Muscle layer of duodenum (tissue), 2 donors: Measurements from ENCODE around the gene PPEF2.
"Not testable (repeated sequence)": the region's sequence is repeated elsewhere in the genome, so short reads cannot be mapped to it uniquely, and the experiment has no call there.

Source experiments
- H3K27ac ChIP-seq: one replicate; pipeline ENCODE4 v1.7.0; 2013; ENCODE audit warnings: mild to moderate bottlenecking, low read length
- H3K27me3 ChIP-seq: one replicate; pipeline ENCODE4 v1.7.0; 2013; ENCODE audit warnings: low read depth, mild to moderate bottlenecking, control low read depth, low read length
- H3K36me3 ChIP-seq, 2 donors: one replicate each; pipeline ENCODE4 v1.7.0; 2013; ENCODE audit warnings: low read length in 2 of 2, control low read depth in 1 of 2, mild to moderate bottlenecking in 1 of 2; ENCODE audit not compliant: insufficient read depth in 2 of 2, control insufficient read depth in 1 of 2
- H3K4me1 ChIP-seq, 2 donors: one replicate each; pipeline ENCODE4 v1.7.0; 2013; ENCODE audit warnings: low read length in 2 of 2, mild to moderate bottlenecking in 2 of 2, control low read depth in 1 of 2, moderate library complexity in 1 of 2; ENCODE audit not compliant: insufficient read depth in 2 of 2, control insufficient read depth in 1 of 2
- H3K4me3 ChIP-seq, 2 donors: one replicate each; pipeline ENCODE4 v1.7.0; 2013; ENCODE audit warnings: low read length in 2 of 2, low read depth in 1 of 2, mild to moderate bottlenecking in 1 of 2
- H3K9me3 ChIP-seq, 2 donors: one replicate each; pipeline ENCODE4 v1.7.0; 2013; ENCODE audit warnings: low read length in 2 of 2, control low read depth in 1 of 2, mild to moderate bottlenecking in 1 of 2; ENCODE audit not compliant: control insufficient read depth in 1 of 2
- donor health status: healthy.

The PPEF2 gene

DNA sequence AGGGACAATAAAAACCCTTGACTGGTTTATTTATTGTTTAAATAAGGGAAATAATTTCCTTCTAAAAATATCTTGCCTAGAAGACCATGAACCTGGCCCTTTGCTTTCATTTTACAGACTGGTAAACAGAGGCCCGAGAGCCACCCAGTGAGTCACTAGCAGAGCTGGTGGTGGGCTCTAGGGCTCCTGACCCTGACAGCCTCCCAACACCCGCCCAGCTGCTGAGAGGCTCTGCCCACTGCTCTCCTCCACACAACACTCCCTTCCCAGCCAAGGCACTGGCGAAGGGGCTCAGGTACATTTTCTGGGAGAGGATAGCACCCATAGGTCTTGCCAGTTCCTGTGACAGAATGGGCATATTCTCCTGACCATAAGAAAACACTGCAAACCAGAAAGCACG is 18.1 kb upstream of the PPEF2 start:
- peaks cover 9 to 20% of the 10 kb centered on the region in 2 donors for H3K36me3 ChIP-seq
- H3K4me3 ChIP-seq, result no peak overlapping the region
- no peaks in the 10 kb centered on the region for H3K27me3 ChIP-seq
- no peaks in the 10 kb centered on the region for H3K9me3 ChIP-seq
- H3K4me1 ChIP-seq, result peaks cover 5 to 7% of the 10 kb centered on the region in 2 donors
- H3K27ac ChIP-seq, result no peak overlapping the region

DNA sequence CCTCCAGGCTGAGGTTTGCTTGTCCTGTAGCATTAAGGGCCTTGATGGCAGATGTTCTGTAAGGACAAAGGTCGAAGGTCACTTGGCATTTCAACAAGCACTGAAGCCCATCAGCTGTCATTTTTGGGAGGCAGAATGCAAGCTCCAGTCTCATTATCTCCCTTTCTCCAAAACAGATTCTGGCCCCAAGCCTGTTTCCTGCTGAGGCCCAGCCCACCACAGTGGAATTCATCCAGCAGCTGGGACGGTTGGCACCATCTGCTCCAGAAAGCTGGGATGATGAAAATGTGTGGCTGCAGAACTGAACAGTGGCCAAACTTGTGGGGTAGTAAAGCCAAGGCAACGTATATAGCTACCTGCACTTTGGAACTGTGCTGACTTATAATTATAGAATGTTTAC is 17.7 kb upstream of the PPEF2 start:
- Histone ChIP-seq H3K36me3 (peaks cover 9 to 20% of the 10 kb centered on the region in 2 donors), H3K27ac (no peak overlapping the region), H3K4me3 (no peak overlapping the region), H3K4me1 (peaks cover 6 to 7% of the 10 kb centered on the region in 2 donors), H3K27me3 (no peaks in the 10 kb centered on the region), H3K9me3 (no peaks in the 10 kb centered on the region)

DNA sequence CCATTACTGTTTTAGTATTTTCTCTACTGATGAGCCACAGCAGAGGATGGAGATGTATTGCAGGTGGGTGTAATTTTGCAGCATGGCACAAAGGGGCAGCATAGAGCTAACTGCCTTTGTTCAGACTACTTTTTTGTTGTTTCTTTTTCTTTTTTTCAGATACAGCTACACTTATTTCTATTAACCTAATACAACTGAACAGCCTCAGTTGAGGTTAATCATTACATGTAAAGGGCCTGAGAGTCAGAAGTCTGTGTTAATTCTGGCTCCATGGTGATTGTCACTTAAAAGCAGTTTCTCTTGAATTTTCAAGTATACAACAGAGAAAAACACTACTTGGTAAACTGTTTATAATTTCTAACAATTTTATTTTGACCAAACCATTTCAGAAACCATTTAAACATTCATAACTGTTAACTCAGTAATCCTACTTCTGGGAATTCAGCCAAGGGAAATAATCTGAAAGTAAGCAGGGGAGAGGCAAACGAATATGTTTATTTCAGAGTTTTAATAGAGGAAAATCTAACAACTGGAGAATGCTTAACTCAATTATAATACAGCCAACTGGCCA is 13.9 kb upstream of the PPEF2 start:
- no peaks in the 10 kb centered on the region for H3K9me3 ChIP-seq
- no peak overlapping the region for H3K27ac ChIP-seq
- peaks cover 6 to 7% of the 10 kb centered on the region in 2 donors for H3K4me1 ChIP-seq
- peaks cover 5 to 15% of the 10 kb centered on the region in 2 donors for H3K36me3 ChIP-seq
- H3K4me3 ChIP-seq, result no peak overlapping the region
- H3K27me3 ChIP-seq, result no peaks in the 10 kb centered on the region

DNA sequence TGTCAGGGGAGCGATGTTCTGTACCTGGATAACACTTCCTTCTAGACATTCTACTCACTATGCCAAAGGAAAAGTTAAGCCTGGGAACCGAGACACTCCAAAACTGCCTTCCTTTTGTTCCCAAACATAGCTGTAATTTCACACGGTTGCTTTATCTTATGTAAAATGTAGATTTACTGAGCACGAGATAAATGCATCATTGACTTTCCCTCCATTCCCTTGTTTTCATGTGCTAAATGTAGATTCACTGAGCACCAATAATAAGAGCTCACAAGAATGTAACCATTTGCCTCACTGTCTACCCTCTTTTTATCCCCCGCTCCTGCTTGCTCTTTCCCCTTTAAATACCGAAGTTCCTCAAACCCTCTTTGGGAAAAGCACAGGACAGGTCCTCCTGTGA is 10.7 kb upstream of the PPEF2 start:
- no peaks in the 10 kb centered on the region for H3K9me3 ChIP-seq
- H3K27ac ChIP-seq, result no peak overlapping the region
- H3K36me3 ChIP-seq, result no peaks in the 10 kb centered on the region
- no peak overlapping the region for H3K4me3 ChIP-seq
- no peaks in the 10 kb centered on the region for H3K27me3 ChIP-seq
- H3K4me1 ChIP-seq, result peaks cover 0 to 6% of the 10 kb centered on the region in 2 donors

DNA sequence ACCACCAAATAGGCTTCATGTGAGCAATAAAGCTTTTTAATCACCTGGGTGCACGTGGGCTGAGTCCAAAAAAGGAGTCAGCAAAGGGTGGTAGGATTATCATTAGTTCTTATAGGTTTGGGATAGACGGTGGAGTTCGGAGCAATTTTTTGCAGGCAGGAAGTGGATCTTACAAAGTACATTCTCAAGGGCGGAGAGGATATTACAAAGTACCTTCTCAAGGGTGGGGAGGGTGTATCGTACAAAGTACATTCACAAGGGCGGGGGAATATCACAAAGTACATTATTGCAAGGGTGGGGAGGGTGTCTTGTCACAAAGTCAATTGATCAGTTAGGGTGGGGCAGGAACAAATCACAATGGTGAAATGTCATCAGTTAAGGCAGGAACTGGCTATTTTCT is 8.6 kb upstream of the PPEF2 start:
- H3K9me3 ChIP-seq, H3K4me3 ChIP-seq, H3K4me1 ChIP-seq, H3K27ac ChIP-seq, H3K27me3 ChIP-seq, H3K36me3 ChIP-seq: not testable (repeated sequence)

DNA sequence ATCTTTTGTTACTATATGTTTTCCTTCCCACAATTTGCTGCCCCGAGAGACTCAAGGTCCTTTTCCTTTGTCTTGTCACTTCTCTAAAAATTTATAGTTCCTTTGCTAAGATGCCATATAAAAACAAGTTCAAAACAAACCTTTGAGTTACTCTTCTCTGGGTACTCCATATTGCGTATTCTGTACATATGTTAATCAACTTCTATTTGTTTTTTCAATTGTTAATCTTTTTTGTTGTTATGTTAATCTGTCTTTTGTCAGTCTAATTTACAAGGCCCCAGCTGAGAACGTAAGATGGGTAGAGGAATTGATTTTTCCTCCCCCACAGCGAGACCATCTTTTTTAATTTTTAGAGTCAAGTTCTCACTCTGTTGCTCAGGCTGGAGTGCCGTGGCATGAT is 7.2 kb upstream of the PPEF2 start:
- Histone ChIP-seq H3K4me1 (no peaks in the 10 kb centered on the region), H3K27me3 (no peaks in the 10 kb centered on the region), H3K9me3 (no peaks in the 10 kb centered on the region), H3K4me3 (no peak overlapping the region), H3K36me3 (no peaks in the 10 kb centered on the region), H3K27ac (no peak overlapping the region)

DNA sequence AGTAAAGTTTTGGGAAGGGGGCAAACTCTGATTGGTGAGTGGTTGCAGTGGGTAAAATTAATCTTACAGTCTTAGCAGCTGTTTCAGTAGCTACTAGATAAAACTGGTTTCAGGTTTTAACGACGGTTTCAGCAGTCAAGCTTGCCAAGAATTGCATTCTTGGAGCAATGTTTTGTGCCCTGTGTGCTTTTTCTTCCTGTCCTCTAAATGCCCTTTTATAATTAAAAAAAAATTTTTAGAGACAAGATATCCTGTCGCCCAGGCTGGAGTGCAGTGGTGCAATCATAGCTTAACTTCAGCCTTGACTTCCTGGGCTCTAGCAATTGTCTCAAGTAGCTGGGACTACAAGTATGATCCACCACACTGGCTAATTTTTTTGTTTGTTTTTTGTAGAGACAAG is 6.3 kb upstream of the PPEF2 start:
- no peaks in the 10 kb centered on the region for H3K9me3 ChIP-seq
- no peaks in the 10 kb centered on the region for H3K36me3 ChIP-seq
- no peak overlapping the region for H3K27ac ChIP-seq
- no peaks in the 10 kb centered on the region for H3K4me1 ChIP-seq
- no peaks in the 10 kb centered on the region for H3K27me3 ChIP-seq
- H3K4me3 ChIP-seq, result no peak overlapping the region

DNA sequence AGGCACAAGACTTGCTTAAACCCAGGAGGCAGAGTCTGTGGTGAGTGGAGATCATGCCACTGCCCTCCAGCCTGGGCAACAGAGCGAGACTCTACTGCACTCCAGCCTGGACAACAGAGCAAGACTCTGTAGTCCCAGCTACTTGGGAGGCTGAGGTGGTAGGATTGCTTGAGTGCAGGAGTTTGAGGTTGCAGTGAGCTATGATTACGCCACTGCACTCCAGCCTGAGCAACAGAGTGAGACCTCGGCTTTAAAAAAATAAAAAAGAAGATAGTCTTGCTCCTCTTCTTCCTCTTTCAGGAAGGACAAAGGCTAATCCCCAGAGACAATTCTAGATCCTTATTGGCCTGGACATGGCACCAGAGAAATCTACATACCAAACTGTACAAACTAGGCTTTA is 5.7 kb upstream of the PPEF2 start:
- H3K4me1 ChIP-seq, result no peaks in the 10 kb centered on the region
- no peaks in the 10 kb centered on the region for H3K36me3 ChIP-seq
- H3K9me3 ChIP-seq, result no peaks in the 10 kb centered on the region
- H3K27me3 ChIP-seq, result no peaks in the 10 kb centered on the region
- H3K27ac ChIP-seq, result no peak overlapping the region
- no peak overlapping the region for H3K4me3 ChIP-seq

DNA sequence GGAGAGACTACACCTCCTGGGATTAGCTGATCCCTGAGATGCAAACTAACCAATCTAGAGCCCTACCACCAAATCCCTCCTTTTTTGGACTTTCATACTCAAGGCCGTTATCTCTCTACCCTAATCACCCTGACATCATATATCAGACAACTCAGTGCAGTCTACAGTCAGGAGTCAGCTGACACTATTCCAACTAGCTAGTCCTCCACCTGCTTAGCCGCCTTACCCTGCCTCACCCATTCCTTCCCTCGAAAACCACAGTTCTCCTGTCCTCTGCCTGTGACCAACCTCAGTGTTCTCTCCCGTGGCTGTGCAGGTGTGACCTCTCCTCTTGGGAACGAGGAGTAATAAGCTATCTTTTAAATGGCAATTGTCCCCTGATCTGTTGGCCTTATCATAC is 1.8 kb upstream of the PPEF2 start:
- Histone ChIP-seq H3K27me3 (no peaks in the 10 kb centered on the region), H3K4me3 (no peak overlapping the region), H3K4me1 (no peaks in the 10 kb centered on the region), H3K27ac (no peak overlapping the region), H3K36me3 (no peaks in the 10 kb centered on the region), H3K9me3 (no peaks in the 10 kb centered on the region)

DNA sequence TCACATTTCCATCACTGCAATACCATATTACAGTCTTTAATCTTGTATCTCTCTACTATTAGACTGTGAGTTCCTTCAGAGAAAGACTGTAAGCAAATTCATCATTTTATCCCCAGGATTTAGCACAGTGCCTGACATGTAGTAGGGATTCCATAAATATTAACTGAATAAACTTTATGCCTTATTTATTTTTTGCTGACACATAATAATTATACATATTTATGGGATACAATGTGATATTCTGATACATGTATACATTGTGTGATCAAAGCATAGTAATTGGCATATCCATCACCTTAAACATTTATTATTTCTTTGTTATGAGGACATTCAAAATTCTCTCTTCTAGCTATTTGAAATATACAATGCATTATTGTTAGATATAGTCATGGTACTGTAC is 3.7 kb downstream of the PPEF2 start:
- no peaks in the 10 kb centered on the region for H3K27me3 ChIP-seq
- no peaks in the 10 kb centered on the region for H3K36me3 ChIP-seq
- H3K9me3 ChIP-seq, result no peaks in the 10 kb centered on the region
- no peaks in the 10 kb centered on the region for H3K4me1 ChIP-seq
- H3K27ac ChIP-seq, result no peak overlapping the region
- no peak overlapping the region for H3K4me3 ChIP-seq

DNA sequence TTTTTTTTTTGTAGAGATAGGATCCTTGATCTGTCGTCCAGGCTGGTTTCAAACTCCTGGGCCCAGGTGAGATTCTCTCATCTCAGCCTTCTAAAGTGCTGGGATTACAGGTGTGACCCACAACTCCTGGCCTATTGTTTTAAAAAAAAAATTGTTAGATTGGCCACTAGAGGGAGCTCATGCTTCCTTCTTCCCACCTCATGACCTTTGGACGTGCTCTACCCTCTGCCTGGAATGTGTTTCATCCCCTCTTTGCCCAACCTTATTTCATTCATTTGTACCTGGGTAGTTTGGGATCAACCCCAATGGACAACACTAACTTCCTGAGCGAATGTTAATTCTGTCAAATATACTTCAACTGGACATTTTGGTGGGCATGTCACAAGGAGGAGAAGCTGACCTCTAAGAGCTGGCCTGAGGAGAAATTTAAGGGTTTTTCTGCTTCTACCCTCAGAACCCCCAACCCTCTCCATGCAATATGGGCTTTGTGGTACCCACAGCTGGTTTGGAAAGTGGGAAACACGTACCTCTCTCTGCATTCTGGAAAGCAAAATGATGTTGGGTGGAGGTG is 6.4 kb downstream of the PPEF2 start:
- H3K36me3 ChIP-seq, result no peaks in the 10 kb centered on the region
- no peak overlapping the region for H3K4me3 ChIP-seq
- H3K9me3 ChIP-seq, result no peaks in the 10 kb centered on the region
- H3K27ac ChIP-seq, result no peak overlapping the region
- H3K4me1 ChIP-seq, result no peaks in the 10 kb centered on the region
- H3K27me3 ChIP-seq, result no peaks in the 10 kb centered on the region

DNA sequence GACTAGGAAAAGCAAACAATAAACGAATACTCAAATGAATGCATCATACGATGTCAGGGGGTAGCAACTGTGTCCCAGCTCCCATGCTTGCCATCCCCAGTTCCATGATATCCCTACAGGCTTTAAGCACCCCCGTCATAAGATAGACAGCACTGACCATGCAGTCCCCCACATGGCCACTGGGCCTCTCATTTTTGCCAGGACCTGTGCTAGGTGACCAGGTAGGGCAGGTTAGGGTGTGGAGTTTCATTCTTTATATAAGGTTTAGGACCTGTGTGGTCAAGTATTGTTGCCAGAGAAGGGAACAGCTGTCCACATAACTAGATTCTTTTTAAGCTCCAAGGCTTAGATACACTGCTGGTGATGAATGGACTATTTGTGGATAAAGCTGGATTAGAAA is 9.7 kb downstream of the PPEF2 start:
- no peak overlapping the region for H3K27ac ChIP-seq
- H3K9me3 ChIP-seq, result no peaks in the 10 kb centered on the region
- H3K4me1 ChIP-seq, result no peaks in the 10 kb centered on the region
- H3K36me3 ChIP-seq, result no peaks in the 10 kb centered on the region
- no peak overlapping the region for H3K4me3 ChIP-seq
- no peaks in the 10 kb centered on the region for H3K27me3 ChIP-seq
